ENCODE data around the gene CDC16.

CDC16 gene

DNA sequence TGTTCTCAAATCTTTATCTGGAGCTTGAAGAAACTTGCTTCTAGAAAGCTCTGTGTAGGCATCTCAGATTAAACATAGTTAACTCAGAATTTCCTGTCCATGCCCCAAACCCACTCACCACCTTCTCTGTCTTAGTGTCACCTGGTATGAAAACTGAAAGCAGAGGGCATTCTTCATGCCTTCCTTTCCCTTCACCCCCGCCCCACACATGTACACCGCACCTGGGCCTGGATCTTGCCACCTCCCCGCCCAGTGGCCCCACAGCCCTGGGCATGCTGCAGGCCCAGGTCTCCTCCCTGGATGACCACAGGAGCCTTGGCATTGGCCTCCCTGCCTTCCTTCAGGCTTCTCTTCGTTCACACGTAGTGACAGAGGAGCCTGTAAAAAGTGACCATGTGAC, 39.8 kb upstream of the CDC16 start:
- TF ChIP-seq, protein P1, sequence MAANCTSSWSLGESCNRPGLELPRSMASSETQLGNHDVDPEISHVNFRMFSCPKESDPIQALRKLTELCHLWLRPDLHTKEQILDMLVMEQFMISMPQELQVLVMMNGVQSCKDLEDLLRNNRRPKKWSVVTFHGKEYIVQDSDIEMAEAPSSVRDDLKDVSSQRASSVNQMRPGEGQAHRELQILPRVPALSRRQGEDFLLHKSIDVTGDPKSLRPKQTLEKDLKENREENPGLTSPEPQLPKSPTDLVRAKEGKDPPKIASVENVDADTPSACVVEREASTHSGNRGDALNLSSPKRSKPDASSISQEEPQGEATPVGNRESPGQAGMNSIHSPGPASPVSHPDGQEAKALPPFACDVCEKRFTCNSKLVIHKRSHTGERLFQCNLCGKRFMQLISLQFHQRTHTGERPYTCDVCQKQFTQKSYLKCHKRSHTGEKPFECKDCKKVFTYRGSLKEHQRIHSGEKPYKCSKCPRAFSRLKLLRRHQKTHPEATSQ (tag by site-specific recombination; IDR thresholded peaks at IDR 0.05): no peak
- no peak for TF ChIP-seq AEBP2 (tag by site-specific recombination; IDR thresholded peaks at IDR 0.05; ENCODE audit: borderline replicate concordance)
- TF ChIP-seq GLI4 (tag by site-specific recombination; IDR thresholded peaks at IDR 0.05): no peak
- TF ChIP-seq ZNF114 (tag by site-specific recombination; IDR thresholded peaks at IDR 0.05): no peak
- Histone ChIP-seq H3K4me3 (ENCODE audit: low read depth, low read length) (no peak overlapping the region), H3K36me3 (ENCODE audit: control insufficient read depth in 2 of 2, insufficient read depth in 1 of 2, low read length in 2 of 2) (no peaks in the 10 kb centered on the region), H3K4me1 (ENCODE audit: control insufficient read depth, insufficient read depth, low read length) (no peaks in the 10 kb centered on the region), H3K9me3 (ENCODE audit: control insufficient read depth, insufficient read depth, low read depth, low read length) (no peaks in the 10 kb centered on the region), H3K27ac (ENCODE audit: extremely low read depth, low read depth, low read length) (no peak overlapping the region)
- POLR2A ChIA-PET: no interaction called here
- CTCF ChIA-PET: no interaction called here

DNA sequence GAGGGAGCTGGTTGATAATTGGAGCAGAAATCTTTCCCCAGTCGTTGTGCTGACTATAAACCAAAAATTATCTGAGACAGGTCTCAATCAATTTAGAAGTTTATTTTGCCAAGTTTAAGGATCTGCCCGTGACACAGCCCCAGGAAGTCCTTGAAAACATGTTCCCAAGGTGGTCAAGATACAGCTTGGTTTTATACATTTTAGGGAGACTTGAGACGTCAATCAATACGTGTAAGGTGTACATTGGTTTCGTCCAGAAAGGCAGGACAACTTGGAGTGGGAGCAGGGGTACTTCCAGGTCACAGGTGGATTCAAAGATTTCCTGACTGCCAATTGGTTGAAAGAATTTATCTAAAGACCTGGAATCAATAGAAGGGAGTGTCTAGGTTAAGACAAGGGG, 38.1 kb upstream of the CDC16 start:
- ChIA-PET POLR2A (no interaction called here), CTCF (interaction anchor here (0.7 kb wide), 1 partner anchor 234 kb away, joined by 3 read pairs; no protein-coding TSS in a partner anchor)
- TF ChIP-seq ZNF501 (tag by site-specific recombination; IDR thresholded peaks at IDR 0.05) (no peak), ZNF843 (tag by site-specific recombination; IDR thresholded peaks at IDR 0.05) (no peak), ZNF670 (tag by site-specific recombination; IDR thresholded peaks at IDR 0.05; ENCODE audit: low read depth) (no peak), ZNF169 (tag by site-specific recombination; IDR thresholded peaks at IDR 0.05) (no peak), ZBTB49 (tag by site-specific recombination; IDR thresholded peaks at IDR 0.05; ENCODE audit: low read depth) (no peak), ZNF560 (tag by site-specific recombination; IDR thresholded peaks at IDR 0.05; ENCODE audit: borderline replicate concordance) (no peak), ZNF664 (tag by site-specific recombination; IDR thresholded peaks at IDR 0.05) (no peak), INSM2 (tag by site-specific recombination; IDR thresholded peaks at IDR 0.05) (no peak), ZNF133 (tag by site-specific recombination; IDR thresholded peaks at IDR 0.05) (no peak), SCRT2 (tag by site-specific recombination; IDR thresholded peaks at IDR 0.05) (no peak), ZBTB6 (tag by site-specific recombination; IDR thresholded peaks at IDR 0.05) (no peak)
- no peak overlapping the region for H3K27ac ChIP-seq (ENCODE audit: extremely low read depth, low read depth, low read length)
- no peaks in the 10 kb centered on the region for H3K36me3 ChIP-seq (ENCODE audit: control insufficient read depth in 2 of 2, insufficient read depth in 1 of 2, low read length in 2 of 2)
- H3K4me1 ChIP-seq (ENCODE audit: control insufficient read depth, insufficient read depth, low read length): no peaks in the 10 kb centered on the region
- H3K9me3 ChIP-seq (ENCODE audit: control insufficient read depth, insufficient read depth, low read depth, low read length): no peaks in the 10 kb centered on the region
- H3K4me3 ChIP-seq (ENCODE audit: low read depth, low read length): no peak overlapping the region
